HG03565 (cell line): ENCODE measurements around the gene AIG1.
"Not testable (repeated sequence)": the region's sequence is repeated elsewhere in the genome, so short reads cannot be mapped to it uniquely, and the experiment has no call there.

Experiments used
- ATAC-seq: cut with Tn5 transposase; IDR thresholded peaks from one replicate; pipeline ENCODE4 v1.9.1; 2021; ENCODE audit warnings: mild to moderate bottlenecking, moderate library complexity; ENCODE audit not compliant: unreplicated experiment

AIG1 gene

DNA sequence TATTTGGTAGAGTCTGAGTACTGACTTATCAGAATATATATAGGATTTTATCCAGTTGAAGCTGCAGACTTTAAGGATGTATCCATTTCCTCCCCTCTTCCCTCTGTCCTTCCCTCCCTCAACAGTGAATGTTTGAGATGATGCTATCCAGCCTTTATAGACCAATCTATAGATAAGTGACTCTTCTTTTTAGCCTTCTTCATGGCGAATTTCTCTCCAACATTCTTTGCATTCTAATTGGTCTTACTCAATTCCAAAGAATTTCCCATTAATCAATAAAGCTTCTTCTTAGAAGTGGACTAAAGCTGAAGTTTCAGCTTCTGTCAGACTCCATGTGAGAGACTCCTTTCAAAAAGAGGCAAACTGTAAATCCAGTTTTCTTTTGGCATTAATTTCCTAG, 99.3 kb downstream of the AIG1 start:
- ATAC-seq: no peak

- ATAC-seq: no peak
These were observed 99.9 kb downstream of the AIG1 start for GRCh38 chr6:143160439-143161220.

DNA sequence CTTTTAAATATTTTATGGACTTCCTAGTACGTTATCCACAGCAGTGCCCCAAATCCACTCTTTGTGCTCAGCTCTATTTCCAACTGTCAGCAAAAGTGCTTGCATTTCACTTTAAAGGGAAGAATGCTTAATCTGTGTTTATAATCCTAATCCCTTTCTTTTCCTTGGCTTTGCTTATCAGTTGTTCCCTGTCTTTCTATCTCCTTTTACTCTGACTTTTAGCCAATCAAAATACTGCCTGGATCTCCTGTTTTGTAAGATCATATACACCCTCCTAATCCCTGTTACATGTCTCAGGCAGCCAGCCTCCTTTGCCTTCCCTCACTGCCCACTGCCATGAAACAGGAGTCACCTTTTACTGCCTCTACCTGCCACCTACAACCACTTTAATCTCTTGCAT, 102.9 kb downstream of the AIG1 start:
- no peak for ATAC-seq

- ATAC-seq: no peak
These were observed 103.9 kb downstream of the AIG1 start for GRCh38 chr6:143164565-143165105.

- ATAC-seq: no peak
These were observed 104.7 kb downstream of the AIG1 start for GRCh38 chr6:143165315-143165855.

- no peak for ATAC-seq
These were observed 105.6 kb downstream of the AIG1 start for GRCh38 chr6:143166247-143166695.

- no peak for ATAC-seq
These were observed 106.5 kb downstream of the AIG1 start for GRCh38 chr6:143167224-143167623.

DNA sequence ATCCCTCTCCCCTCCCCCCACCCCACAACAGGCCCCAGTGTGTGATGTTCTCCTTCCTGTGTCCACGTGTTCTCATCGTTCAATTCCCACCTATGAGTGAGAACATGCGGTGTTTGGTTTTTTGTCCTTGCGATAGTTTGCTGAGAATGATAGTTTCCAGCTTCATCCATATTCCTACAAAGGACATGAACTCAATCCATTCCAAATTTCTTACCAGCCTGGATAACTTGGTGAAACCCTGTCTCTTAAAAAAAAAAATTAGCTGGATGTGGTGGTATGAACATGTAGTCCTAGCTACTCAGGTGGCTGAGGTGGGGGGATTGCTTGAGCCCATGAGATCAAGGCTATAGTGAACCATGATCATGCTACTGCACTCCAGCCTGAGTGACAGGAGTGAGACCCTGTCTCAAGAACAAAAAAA, 107.7 kb downstream of the AIG1 start:
- not testable (repeated sequence) for ATAC-seq

- no peak for ATAC-seq
These were observed 108.8 kb downstream of the AIG1 start for GRCh38 chr6:143169440-143169839.

- no peak for ATAC-seq
These were observed 113.8 kb downstream of the AIG1 start for GRCh38 chr6:143174516-143174915.

DNA sequence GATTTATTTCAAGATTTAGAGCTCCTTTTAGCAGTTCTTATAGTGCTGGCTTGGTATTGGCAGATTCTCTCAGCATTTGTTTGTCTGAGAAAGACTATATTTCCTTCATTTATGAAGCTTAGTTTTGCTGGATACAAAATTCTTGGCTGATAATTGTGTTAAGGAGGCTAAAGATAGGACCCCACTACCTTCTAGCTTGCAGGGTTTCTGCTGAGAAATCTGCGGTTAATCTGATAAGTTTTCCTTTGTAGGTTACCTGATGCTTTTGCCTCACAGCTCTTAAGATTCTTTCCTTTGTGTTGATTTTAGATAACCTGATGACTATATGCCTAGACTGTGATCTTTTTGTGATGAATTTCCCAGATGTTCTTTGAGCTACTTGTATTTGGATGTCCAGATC, 114.3 kb downstream of the AIG1 start:
- ATAC-seq: no peak

- ATAC-seq: no peak
These were observed 115.7 kb downstream of the AIG1 start for GRCh38 chr6:143176090-143177021.

GRCh38 chr6:143177706-143178105, 117.0 kb downstream of the AIG1 start:
- no peak for ATAC-seq

DNA sequence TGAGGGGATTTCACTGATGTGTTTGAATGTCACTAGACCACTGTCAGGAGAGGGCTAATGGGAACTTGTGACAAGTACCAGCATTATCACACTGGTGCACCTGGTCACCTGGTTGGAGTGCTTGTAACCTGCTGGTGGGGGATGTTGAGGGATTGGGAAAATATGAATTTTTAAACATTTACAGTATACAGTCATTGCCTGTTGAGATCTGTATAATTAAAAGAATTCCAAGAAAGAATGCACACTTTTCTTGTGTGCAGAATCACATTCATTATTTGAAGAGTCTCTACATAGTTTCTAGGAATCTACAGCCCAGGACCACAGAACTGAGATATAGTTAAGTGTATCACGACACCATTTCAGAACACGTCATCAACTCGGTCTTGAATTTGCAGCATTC, 118.4 kb downstream of the AIG1 start:
- ATAC-seq: no peak

GRCh38 chr6:143179901-143180612, 119.4 kb downstream of the AIG1 start:
- no peak for ATAC-seq

- ATAC-seq: no peak
These were observed 120.1 kb downstream of the AIG1 start for GRCh38 chr6:143180826-143181225.

DNA sequence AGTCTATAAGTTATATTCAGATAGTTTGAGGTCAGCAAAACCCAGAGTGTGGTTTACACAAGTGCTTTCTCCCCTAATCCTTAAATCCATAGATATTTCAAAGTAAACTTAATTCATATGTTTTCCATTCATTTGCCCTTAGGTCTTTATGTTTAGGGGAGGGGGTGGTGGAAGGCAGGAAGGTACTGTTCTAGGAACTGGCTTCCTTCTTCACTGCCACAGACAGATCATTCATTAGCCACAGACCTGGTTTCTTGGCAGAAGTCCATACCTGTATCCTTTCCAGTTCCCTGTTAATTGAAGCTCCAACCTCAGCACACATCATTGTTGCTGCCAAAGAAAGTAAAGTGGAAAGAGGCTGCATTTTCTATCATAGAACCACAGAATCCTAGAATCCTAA, 123.0 kb downstream of the AIG1 start:
- ATAC-seq: no peak

DNA sequence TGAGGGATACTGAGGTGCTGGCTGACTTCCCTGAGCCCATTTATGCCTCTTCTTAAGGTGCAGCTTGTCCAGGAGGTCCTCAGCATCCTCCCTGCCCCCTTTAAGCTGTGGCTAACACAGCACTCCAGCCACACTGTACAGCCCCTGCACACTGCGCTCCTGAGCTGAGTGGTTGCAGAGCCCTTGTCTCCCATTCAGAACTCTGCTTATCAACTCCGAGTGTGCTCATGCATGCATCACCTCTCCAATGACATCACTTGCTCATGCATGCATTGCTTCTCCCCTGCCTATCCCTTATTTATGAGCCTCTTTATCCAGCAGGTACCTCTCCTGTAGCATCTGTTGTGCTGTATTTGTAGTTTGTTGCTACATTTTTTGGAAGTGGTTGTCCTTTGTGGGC, 124.6 kb downstream of the AIG1 start:
- no peak for ATAC-seq

DNA sequence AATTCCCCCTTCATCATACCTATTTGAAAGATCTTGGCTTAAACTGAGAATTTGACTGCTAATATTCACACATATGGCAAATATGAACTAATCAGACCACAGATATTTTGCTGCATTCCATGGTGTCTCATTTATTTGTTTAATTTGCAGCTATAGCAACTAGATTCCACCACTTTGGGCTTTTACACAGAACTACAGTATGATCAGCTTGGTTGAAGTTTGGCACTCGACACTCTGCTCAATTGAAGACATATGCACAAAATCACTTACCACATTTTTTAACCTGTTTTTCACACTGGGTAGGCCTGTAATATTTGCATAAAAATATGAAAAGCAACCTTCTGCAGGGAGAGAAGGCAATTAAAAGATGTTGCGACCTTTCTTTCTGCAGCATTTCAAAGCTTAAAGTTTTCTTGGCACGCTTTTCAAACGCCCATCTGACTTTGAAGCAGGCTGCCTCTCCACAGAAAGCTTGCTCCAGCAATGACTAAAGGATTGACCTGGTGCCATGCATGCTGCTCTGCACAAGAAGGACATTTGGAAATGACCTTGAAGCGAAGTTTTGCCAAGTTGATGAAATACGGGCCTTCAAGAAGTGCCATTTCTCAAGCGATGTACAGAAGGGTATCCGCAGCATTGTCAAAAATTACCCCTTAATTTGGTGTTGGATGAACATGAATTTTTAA, 126.7 kb downstream of the AIG1 start:
- no peak for ATAC-seq

GRCh38 chr6:143188292-143188691, 127.6 kb downstream of the AIG1 start:
- ATAC-seq: no peak
